Measurements from ENCODE around the gene HERPUD2. TPM values are rescaled to one million over a fixed set of nuclear protein-coding genes. Genes with fewer than 3 reads are reported as not detected.

HERPUD2 gene
- total RNA-seq, 4 donors from 2014 or later = 20.2 to 32.4 (median 27.5) TPM

DNA sequence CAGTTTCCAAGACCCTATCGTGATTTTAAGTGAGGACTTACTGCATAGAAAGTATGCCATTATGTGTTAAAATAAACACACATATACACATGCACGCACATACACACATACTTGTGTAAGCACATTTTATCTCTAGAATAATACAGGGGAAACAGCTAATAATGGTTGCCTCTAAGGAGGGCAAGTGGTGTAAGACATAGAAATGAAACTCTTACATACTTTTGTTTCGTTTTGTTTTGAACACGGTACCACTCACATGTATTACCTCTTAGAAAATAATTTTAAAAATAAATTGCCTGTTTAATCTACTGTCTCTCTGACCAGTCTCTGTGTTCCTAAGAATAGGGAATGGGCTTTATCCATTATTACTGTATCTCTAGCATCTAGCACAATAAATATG lies 49.2 kb downstream of the HERPUD2 start:
- no peaks in the 10 kb centered on the region for H3K9me3 ChIP-seq
- no peak overlapping the region for H3K27ac ChIP-seq
- peaks cover 0 to 25% (median 0%) of the 10 kb centered on the region in 3 donors for H3K36me3 ChIP-seq
- H3K4me3 ChIP-seq = no peak overlapping the region
- no peak for DNase-seq
- 87 to 94% methylated on average over 4 of the region's 4 CpGs for WGBS, 2 donors
- intact Hi-C loops (cut with DNase I) = no loop called here
- TF ChIP-seq, protein P1, sequence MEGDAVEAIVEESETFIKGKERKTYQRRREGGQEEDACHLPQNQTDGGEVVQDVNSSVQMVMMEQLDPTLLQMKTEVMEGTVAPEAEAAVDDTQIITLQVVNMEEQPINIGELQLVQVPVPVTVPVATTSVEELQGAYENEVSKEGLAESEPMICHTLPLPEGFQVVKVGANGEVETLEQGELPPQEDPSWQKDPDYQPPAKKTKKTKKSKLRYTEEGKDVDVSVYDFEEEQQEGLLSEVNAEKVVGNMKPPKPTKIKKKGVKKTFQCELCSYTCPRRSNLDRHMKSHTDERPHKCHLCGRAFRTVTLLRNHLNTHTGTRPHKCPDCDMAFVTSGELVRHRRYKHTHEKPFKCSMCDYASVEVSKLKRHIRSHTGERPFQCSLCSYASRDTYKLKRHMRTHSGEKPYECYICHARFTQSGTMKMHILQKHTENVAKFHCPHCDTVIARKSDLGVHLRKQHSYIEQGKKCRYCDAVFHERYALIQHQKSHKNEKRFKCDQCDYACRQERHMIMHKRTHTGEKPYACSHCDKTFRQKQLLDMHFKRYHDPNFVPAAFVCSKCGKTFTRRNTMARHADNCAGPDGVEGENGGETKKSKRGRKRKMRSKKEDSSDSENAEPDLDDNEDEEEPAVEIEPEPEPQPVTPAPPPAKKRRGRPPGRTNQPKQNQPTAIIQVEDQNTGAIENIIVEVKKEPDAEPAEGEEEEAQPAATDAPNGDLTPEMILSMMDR (IDR thresholded peaks at IDR 0.05) = no peak
- no peak for TF ChIP-seq POLR2A (IDR thresholded peaks at IDR 0.05)
- peaks cover 0 to 26% (median 2%) of the 10 kb centered on the region in 3 donors for H3K4me1 ChIP-seq
- no peaks in the 10 kb centered on the region for H3K27me3 ChIP-seq

DNA sequence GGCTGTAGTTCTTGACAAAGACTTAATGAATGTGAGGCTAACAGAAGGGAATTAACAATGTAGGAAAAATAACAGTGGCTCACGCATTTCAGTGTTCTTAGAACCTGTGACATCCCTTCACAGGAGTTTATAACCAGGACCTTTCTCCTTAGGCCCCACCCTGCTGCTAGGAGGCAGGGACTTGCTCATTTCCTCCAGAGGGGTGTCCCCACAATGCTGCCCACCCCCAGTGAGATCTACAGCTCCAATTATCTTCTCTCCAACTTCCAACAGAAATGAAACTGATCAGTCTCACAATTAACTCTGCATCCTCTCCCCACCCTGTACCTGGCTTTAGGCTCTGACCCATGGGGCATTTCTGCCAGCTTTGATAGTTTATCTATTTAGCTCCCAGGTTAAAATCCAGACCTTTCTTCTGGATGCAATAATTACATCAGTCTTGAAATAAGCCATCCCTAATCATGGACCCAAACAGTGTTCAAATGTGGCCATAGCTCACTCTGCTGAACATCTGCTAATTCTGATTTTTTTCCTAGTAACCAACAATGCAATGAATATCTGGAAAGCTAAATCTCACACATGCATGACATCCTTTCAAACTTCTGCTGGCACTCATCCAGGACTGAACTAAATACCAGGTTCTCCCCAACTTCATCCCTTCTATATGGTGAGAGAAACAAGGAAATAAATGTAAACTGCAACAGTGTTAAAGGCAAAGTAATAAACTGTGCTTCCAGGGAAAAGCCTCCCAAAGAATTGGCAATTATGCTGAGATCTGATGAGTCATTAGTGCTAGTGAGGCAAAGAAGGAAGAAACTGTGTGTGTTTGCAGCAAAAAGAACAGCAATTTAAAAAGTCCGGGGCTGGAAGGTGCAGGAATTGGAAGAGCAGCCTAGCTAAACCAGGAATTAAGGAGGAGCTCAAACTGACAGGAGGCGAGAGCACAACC lies 64.6 kb downstream of the HERPUD2 start:
- no peak overlapping the region for H3K27ac ChIP-seq
- DNase-seq = no peak
- H3K36me3 ChIP-seq = peaks cover 0 to 67% (median 4%) of the 10 kb centered on the region in 3 donors
- TF ChIP-seq POLR2A (IDR thresholded peaks at IDR 0.05) = no peak
- TF ChIP-seq, protein P1 (IDR thresholded peaks at IDR 0.05) = no peak
- intact Hi-C loops (cut with DNase I) = no loop called here
- H3K4me3 ChIP-seq = no peak overlapping the region
- WGBS, 2 donors = 57 to 58% methylated on average over 3 of the region's 3 CpGs
- H3K27me3 ChIP-seq = no peaks in the 10 kb centered on the region
- H3K9me3 ChIP-seq = no peaks in the 10 kb centered on the region
- H3K4me1 ChIP-seq = no peaks in the 10 kb centered on the region

DNA sequence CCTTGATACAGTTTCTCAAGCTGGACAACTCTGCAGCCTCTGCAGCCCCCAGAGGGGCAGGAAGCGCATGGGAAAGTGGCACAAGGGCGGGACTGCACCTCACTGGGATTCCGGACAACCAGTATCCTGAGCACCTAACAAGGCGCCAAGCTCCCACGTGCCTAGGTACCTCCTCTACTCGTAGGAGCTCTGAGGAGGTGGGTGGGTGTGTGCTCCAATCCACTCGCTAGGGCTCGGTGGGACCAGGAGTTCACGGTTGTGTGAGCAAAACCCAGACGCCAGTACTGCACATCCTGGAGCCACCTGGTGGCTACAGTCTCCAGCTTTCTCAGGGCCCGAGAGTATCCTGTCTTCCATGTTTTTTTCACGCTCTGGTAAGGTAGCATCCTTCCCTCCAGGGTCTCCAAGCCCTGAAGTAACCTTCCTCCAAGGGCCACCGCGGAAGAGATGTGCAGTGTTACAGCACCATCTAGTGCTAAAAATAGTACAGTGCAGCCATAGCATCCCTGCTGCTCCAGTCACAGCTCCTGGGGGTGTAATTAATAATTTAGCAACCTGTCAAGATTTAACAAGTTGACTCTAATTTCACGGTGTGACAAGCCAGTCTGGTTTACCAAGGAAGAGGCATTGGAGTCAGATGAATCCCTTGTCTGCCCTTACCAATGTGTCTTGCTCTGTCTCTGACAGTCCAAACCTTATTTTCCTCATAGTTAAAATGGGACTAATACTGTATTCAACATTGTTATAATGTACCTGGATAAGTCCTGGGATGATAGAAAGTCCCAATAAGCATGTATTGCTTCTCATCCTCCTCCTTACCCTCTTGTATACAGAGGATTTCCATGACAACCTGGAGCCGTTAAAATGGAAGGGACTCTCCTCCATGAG lies 70.4 kb downstream of the HERPUD2 start:
- Histone ChIP-seq H3K4me1 (peaks cover 0 to 4% (median 0%) of the 10 kb centered on the region in 3 donors), H3K9me3 (no peaks in the 10 kb centered on the region), H3K36me3 (peaks cover 0 to 21% (median 0%) of the 10 kb centered on the region in 3 donors), H3K27ac (no peak overlapping the region), H3K27me3 (no peaks in the 10 kb centered on the region), H3K4me3 (no peak overlapping the region)
- DNase-seq = no peak
- 24 to 27% methylated on average over 4 to 9 of the region's 16 CpGs for WGBS, 2 donors
- TF ChIP-seq, protein P1 (IDR thresholded peaks at IDR 0.05) = peak; percentile 36 to 74 (median 61)
- TF ChIP-seq POLR2A (IDR thresholded peaks at IDR 0.05) = no peak
- intact Hi-C loops (cut with DNase I) = no loop called here

DNA sequence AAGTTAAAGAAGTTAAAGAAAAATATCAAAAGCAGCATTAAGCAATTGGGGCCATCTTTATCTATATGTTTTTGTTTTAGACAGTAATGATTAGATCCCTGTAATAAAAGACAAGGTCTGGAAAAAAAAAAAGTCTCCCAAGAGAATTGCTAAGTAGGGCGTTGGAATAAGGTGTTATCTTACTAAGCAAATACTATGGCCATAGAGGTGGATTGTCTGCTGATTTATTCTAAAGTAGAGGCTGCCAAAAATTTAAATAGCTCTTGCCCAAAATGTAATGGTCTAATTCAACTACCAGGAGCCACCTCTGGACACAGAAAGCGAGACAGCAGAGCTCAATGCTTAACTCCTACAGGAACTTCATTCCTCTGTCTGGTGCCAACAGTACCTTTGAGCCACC lies 71.6 kb downstream of the HERPUD2 start:
- Histone ChIP-seq H3K36me3 (peaks cover 0 to 10% (median 0%) of the 10 kb centered on the region in 3 donors), H3K9me3 (no peaks in the 10 kb centered on the region), H3K27me3 (no peaks in the 10 kb centered on the region), H3K27ac (no peak overlapping the region), H3K4me3 (no peak overlapping the region), H3K4me1 (peaks cover 0 to 4% (median 0%) of the 10 kb centered on the region in 3 donors)
- 54 to 63% methylated on average over 2 of the region's 2 CpGs for WGBS, 2 donors
- intact Hi-C loops (cut with DNase I) = no loop called here
- DNase-seq = no peak
- TF ChIP-seq, protein P1 (IDR thresholded peaks at IDR 0.05) = no peak
